Neural cell (in vitro differentiated cells): ENCODE results near the gene ILF2. TPM values are rescaled to one million over a fixed set of nuclear protein-coding genes. Genes with fewer than 3 reads are reported as not detected.

Experiments used
- H2AFZ ChIP-seq: fragments of 200-600, 300-800 bp; sonication (generic), shearing (Covaris generic); 2 replicates; pipeline ENCODE4 v1.6.0; 2014; ENCODE audit warnings: low read depth, mild to moderate bottlenecking, antibody characterized with exemption, low read length, moderate library complexity
- H3F3A ChIP-seq: fragments of 200-600 bp; shearing (Covaris generic); 2 replicates; pipeline ENCODE4 v1.6.1; 2016; ENCODE audit warnings: mild to moderate bottlenecking, moderate library complexity, mixed read lengths, antibody characterized with exemption, low read length; ENCODE audit not compliant: insufficient read depth, poor library complexity, severe bottlenecking
- H3K27ac ChIP-seq: fragments of 200-600, 300-800 bp; sonication (generic), shearing (Covaris generic); 2 replicates; pipeline ENCODE4 v1.5.1; 2014; ENCODE audit warnings: mild to moderate bottlenecking, low read length, moderate library complexity
- H3K27me3 ChIP-seq: fragments of 300-800, 200-600 bp; sonication (generic), shearing (Covaris generic); 2 replicates; pipeline ENCODE4 v1.6.0; 2014; ENCODE audit warnings: mild to moderate bottlenecking, low read depth, low read length, moderate library complexity; ENCODE audit not compliant: insufficient read depth
- H3K36me3 ChIP-seq: fragments of 300-800, 200-600 bp; sonication (generic), shearing (Covaris generic); 2 replicates; pipeline ENCODE4 v1.5.1; 2014; ENCODE audit warnings: mild to moderate bottlenecking, antibody characterized with exemption, low read length, moderate library complexity; ENCODE audit not compliant: insufficient read depth
- H3K4me2 ChIP-seq: fragments of 300-800, 200-600 bp; sonication (generic), shearing (Covaris generic); 2 replicates; pipeline ENCODE4 v1.6.0; 2014; ENCODE audit warnings: mild to moderate bottlenecking, low read length
- H3K4me3 ChIP-seq: fragments of 300-800, 200-600 bp; sonication (generic), shearing (Covaris generic); 2 replicates; pipeline ENCODE4 v1.5.1; 2014; ENCODE audit warnings: mild to moderate bottlenecking, low read length, moderate library complexity
- H3K79me2 ChIP-seq: fragments of 200-600 bp; shearing (Covaris generic); replicated peaks from 2 replicates; pipeline ENCODE4 v1.6.0; 2014; ENCODE audit warnings: mild to moderate bottlenecking, low read length, moderate library complexity; ENCODE audit not compliant: insufficient read depth
- H3K9ac ChIP-seq: fragments of 300-800, 200-600 bp; sonication (generic), shearing (Covaris generic); 2 replicates; pipeline ENCODE4 v1.6.1; 2016; ENCODE audit warnings: mild to moderate bottlenecking, low read length, mixed read lengths
- H3K9me2 ChIP-seq: fragments of 200-600 bp; shearing (Covaris generic); 2 replicates; pipeline ENCODE4 v1.6.1; 2016; ENCODE audit warnings: mild to moderate bottlenecking, low read length, mixed read lengths; ENCODE audit not compliant: insufficient read depth
- H3K9me3 ChIP-seq: fragments of 200-600, 300-800 bp; sonication (generic), shearing (Covaris generic); 2 replicates; pipeline ENCODE4 v1.6.1; 2016; ENCODE audit warnings: mild to moderate bottlenecking, mixed run types, low read length, moderate library complexity, mixed read lengths
- H4K20me1 ChIP-seq: fragments of 200-600 bp; shearing (Covaris generic); 2 replicates; pipeline ENCODE4 v1.6.1; 2016; ENCODE audit warnings: mild to moderate bottlenecking, mixed run types; ENCODE audit not compliant: insufficient read depth
- EP300 ChIP-seq: fragments of 450-650 bp; conservative IDR thresholded peaks from 2 replicates; pipeline ENCODE4 v1.6.1; 2014; ENCODE audit warnings: antibody characterized with exemption, mild to moderate bottlenecking, moderate library complexity; ENCODE audit not compliant: poor library complexity, severe bottlenecking
- EZH2 ChIP-seq: fragments of 200-600, 300-800 bp; shearing (Covaris generic), sonication (generic); IDR thresholded peaks from 2 replicates; pipeline ENCODE4 v1.6.1; 2014; ENCODE audit warnings: antibody characterized with exemption, low read length, borderline replicate concordance, mild to moderate bottlenecking; ENCODE audit not compliant: insufficient read depth, poor library complexity, severe bottlenecking
- MXI1 ChIP-seq: fragments of 450-650 bp; conservative IDR thresholded peaks from 2 replicates; pipeline ENCODE4 v1.6.1; 2014; ENCODE audit warnings: antibody characterized with exemption, mild to moderate bottlenecking; ENCODE audit not compliant: poor library complexity, severe bottlenecking
- POLR2AphosphoS5 ChIP-seq: IDR thresholded peaks from 2 replicates; pipeline ENCODE4 v1.6.1; 2012
- RAD21 ChIP-seq: fragments of 450-650 bp; conservative IDR thresholded peaks from 2 replicates; pipeline ENCODE4 v1.6.1; 2014; ENCODE audit warnings: antibody characterized with exemption, mild to moderate bottlenecking, moderate library complexity
- SMC3 ChIP-seq: fragments of 450-650 bp; conservative IDR thresholded peaks from 2 replicates; pipeline ENCODE4 v1.6.1; 2014; ENCODE audit warnings: antibody characterized with exemption, mild to moderate bottlenecking, moderate library complexity; ENCODE audit not compliant: poor library complexity
- TAF1 ChIP-seq: IDR thresholded peaks from 2 replicates; pipeline ENCODE4 v1.6.1; 2012; ENCODE audit warnings: low read depth
- polyA plus RNA-seq: library from polyadenylated mRNA; depleted of rRNA; stranded (reverse); fragments of >200 nt; gene quantifications from 2 replicates; pipeline ENCODE4 v1.2.3, GENCODE V29; 2014
- TF ChIP-seq, protein P1 (sequence below): fragments of 450-650 bp; IDR thresholded peaks from 2 replicates; pipeline ENCODE4 v1.5.1; 2014; ENCODE audit warnings: antibody characterized with exemption, mild to moderate bottlenecking, moderate library complexity; ENCODE audit not compliant: poor library complexity, severe bottlenecking
- TF ChIP-seq, protein P2 (sequence below): IDR thresholded peaks from 2 replicates; pipeline ENCODE4 v1.6.1; 2012; ENCODE audit warnings: borderline replicate concordance

The ILF2 gene
- polyA plus RNA-seq, 1 donor from 2014 or later = 410 TPM

DNA sequence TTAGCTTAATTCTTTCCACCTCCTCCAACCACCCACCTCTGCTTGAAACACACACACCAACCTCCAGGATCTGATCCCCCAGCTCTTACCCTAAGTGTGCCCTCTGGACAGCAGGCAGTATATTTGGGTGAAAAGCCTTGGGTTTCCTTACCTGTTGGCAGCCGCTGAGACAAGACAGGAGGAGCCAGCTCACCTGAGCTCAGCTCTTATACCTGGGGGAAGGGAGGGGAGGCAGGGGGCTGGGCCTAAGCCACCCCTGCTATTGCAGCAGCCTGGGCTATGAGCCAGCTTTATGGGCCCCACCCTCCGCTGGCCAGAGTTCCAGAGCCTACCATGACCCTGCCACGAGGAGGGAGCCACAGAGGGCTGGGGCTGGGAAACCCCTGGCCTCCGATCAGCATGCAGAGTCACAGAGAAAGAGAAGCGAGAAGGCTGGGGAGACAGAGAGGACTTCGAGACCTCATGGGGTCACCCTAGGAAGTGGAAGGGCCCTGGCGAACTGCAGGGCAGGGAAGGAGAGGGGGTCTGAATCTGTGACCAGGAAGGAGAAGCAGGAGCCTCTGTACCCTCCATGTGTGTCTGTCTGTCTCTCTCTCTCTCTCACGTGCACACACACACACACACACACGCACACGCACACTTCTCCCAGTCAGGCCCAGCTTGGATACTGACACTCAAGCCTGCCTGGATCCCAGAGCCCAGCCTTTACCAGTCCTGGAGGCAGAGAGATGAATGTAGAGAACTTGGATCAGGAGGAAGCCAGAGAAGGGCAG is 54.5 kb downstream of the ILF2 start, which contains the start of gene S100A14:
Gene S100A14, minus strand, starts transcription at position 182 of the 773 bp plus-strand sequence. CDS start 467 bp downstream, outside the sequence.
- H3K9me2 ChIP-seq = no peaks in the 10 kb centered on the region
- H3F3A ChIP-seq = no peaks in the 10 kb centered on the region
- no peaks in the 10 kb centered on the region for H3K36me3 ChIP-seq
- no peak within 1 kb of the TSS for H2AFZ ChIP-seq
- H3K27me3 ChIP-seq = no peaks in the 10 kb centered on the region
- H3K79me2 ChIP-seq = no peaks in the 10 kb centered on the region
- no peaks in the 10 kb centered on the region for H3K9me3 ChIP-seq
- no peak within 1 kb of the TSS for H3K4me3 ChIP-seq
- no peak within 1 kb of the TSS for H3K4me2 ChIP-seq
- TF ChIP-seq TAF1 (no peak), POLR2AphosphoS5 (no peak), RAD21 (no peak), EP300 (no peak), EZH2 (no peak), MXI1 (no peak), SMC3 (no peak)
- TF ChIP-seq, protein P1, sequence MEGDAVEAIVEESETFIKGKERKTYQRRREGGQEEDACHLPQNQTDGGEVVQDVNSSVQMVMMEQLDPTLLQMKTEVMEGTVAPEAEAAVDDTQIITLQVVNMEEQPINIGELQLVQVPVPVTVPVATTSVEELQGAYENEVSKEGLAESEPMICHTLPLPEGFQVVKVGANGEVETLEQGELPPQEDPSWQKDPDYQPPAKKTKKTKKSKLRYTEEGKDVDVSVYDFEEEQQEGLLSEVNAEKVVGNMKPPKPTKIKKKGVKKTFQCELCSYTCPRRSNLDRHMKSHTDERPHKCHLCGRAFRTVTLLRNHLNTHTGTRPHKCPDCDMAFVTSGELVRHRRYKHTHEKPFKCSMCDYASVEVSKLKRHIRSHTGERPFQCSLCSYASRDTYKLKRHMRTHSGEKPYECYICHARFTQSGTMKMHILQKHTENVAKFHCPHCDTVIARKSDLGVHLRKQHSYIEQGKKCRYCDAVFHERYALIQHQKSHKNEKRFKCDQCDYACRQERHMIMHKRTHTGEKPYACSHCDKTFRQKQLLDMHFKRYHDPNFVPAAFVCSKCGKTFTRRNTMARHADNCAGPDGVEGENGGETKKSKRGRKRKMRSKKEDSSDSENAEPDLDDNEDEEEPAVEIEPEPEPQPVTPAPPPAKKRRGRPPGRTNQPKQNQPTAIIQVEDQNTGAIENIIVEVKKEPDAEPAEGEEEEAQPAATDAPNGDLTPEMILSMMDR = no peak
- TF ChIP-seq, protein P2, sequence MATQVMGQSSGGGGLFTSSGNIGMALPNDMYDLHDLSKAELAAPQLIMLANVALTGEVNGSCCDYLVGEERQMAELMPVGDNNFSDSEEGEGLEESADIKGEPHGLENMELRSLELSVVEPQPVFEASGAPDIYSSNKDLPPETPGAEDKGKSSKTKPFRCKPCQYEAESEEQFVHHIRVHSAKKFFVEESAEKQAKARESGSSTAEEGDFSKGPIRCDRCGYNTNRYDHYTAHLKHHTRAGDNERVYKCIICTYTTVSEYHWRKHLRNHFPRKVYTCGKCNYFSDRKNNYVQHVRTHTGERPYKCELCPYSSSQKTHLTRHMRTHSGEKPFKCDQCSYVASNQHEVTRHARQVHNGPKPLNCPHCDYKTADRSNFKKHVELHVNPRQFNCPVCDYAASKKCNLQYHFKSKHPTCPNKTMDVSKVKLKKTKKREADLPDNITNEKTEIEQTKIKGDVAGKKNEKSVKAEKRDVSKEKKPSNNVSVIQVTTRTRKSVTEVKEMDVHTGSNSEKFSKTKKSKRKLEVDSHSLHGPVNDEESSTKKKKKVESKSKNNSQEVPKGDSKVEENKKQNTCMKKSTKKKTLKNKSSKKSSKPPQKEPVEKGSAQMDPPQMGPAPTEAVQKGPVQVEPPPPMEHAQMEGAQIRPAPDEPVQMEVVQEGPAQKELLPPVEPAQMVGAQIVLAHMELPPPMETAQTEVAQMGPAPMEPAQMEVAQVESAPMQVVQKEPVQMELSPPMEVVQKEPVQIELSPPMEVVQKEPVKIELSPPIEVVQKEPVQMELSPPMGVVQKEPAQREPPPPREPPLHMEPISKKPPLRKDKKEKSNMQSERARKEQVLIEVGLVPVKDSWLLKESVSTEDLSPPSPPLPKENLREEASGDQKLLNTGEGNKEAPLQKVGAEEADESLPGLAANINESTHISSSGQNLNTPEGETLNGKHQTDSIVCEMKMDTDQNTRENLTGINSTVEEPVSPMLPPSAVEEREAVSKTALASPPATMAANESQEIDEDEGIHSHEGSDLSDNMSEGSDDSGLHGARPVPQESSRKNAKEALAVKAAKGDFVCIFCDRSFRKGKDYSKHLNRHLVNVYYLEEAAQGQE = no peak
- no peaks in the 10 kb centered on the region for H4K20me1 ChIP-seq
- no peak within 1 kb of the TSS for H3K27ac ChIP-seq
- no peak within 1 kb of the TSS for H3K9ac ChIP-seq

DNA sequence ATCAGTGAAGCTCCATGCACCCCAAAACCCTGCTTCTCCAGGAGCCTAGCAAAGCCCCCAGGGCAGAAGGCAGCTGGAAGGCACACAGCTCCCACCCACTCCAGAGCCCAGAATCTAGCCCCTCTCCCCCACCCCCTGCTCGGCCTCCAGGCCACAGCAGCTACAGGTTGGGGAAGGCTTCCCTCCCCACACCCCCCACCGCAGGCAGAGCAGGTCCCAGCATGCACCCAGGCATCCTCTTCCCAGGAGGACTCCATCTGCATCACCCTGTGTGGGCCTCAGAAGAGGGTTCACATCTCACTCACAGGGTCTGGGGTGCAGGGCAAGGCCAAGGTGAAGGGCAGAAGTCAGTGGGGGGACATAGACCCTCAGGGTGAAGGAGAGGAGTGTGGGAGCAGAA is 55.4 kb downstream of the ILF2 start:
- H3K4me2 ChIP-seq = no peak overlapping the region

More for the DNA sequence above, 55.4 kb downstream of the ILF2 start:
- Histone ChIP-seq H3K27me3 (no peaks in the 10 kb centered on the region), H3K27ac (no peak overlapping the region), H3K4me3 (no peak overlapping the region), H3K79me2 (no peaks in the 10 kb centered on the region), H3K9me2 (no peaks in the 10 kb centered on the region), H3F3A (no peaks in the 10 kb centered on the region), H3K9me3 (no peaks in the 10 kb centered on the region), H4K20me1 (no peaks in the 10 kb centered on the region), H2AFZ (no peak overlapping the region), H3K36me3 (no peaks in the 10 kb centered on the region), H3K9ac (no peak overlapping the region)
- TF ChIP-seq TAF1 = no peak
